Parietal lobe (tissue), 2 donors: Measurements from ENCODE around the gene PRX. TPM values are rescaled to one million over a fixed set of nuclear protein-coding genes. Genes with fewer than 3 reads are reported as not detected.

ENCODE experiments used
- small RNA-seq: library from RNA; depleted of rRNA; stranded (forward); fragments of <200 nt; gene quantifications from one replicate; pipeline ENCODE3, GENCODE V24; 2014; ENCODE audit warnings: low replicate concordance
- total RNA-seq: library from RNA; depleted of rRNA; stranded (reverse); fragments of >200 nt; gene quantifications from one replicate; pipeline ENCODE4 v1.2.3, GENCODE V29; 2014

PRX gene
- total RNA-seq, result 1.9 TPM

GRCh38 chr19:40413291-40413845 lies at the start of gene PRX:
TSS of gene PRX (minus strand) at chr19:40413378. CDS start at chr19:40407932, 5,446 bp downstream.

GRCh38 chr19:40444000-40444824 lies 31.0 kb upstream of the PRX start, which contains the start of gene SERTAD3:
TSS of gene SERTAD3 (minus strand) at chr19:40444335. CDS start at chr19:40442080, 2,255 bp downstream.

GRCh38 chr19:40425450-40426287 lies 12.5 kb upstream of the PRX start, which contains the start of gene SERTAD1:
TSS of gene SERTAD1 (minus strand) at chr19:40425992. CDS start at chr19:40423546, 2,446 bp downstream.

GRCh38 chr19:40390084-40390742 lies 23.0 kb downstream of the PRX start, which contains the start of gene HIPK4:
TSS of gene HIPK4 (minus strand) at chr19:40390181. CDS start at chr19:40389902, 279 bp downstream.

GRCh38 chr19:40348125-40348913 lies 64.9 kb downstream of the PRX start, which contains the start of the genes C19orf47 and PLD3:
TSS of gene C19orf47 (minus strand) at chr19:40348397. CDS start at chr19:40341857, 6,540 bp downstream.
TSS of gene PLD3 (plus strand) at chr19:40348695. CDS start at chr19:40366484, 17,789 bp downstream.

Small RNA genes lying within 50 kb of the gene (small RNA-seq; reads per million reads assigned to genes)
- gene MIR6796, result not detected
- gene RF00017, result not detected

Other genes starting within 250 kb of the PRX start
- 43.5 TPM for gene MAP3K10, start 222.0 kb downstream of the PRX start, total RNA-seq
- 41.6 TPM for gene TTC9B, start 195.0 kb downstream of the PRX start, total RNA-seq
- gene CCNP, start 186.7 kb downstream of the PRX start, total RNA-seq, result 0.94 TPM
- 131 TPM for gene AKT2, start 128.0 kb downstream of the PRX start, total RNA-seq
- 18.2 TPM for gene C19orf47, start 65.0 kb downstream of the PRX start, total RNA-seq
- gene PLD3, start 64.7 kb downstream of the PRX start, total RNA-seq, result 148 TPM
- 0.31 TPM for gene HIPK4, start 23.2 kb downstream of the PRX start, total RNA-seq
- gene SERTAD1, start 12.6 kb upstream of the PRX start, total RNA-seq, result 1.3 TPM
- gene SERTAD3, start 31.0 kb upstream of the PRX start, total RNA-seq, result 5.6 TPM
- gene BLVRB, start 52.4 kb upstream of the PRX start, total RNA-seq, result 11.3 TPM
- gene SPTBN4, start 53.6 kb upstream of the PRX start, total RNA-seq, result 42.6 TPM
- 3.4 TPM for gene SHKBP1, start 163.5 kb upstream of the PRX start, total RNA-seq
- gene LTBP4, start 188.0 kb upstream of the PRX start, total RNA-seq, result 31.6 TPM